Measurements from ENCODE around the gene NUB1. TPM values are rescaled to one million over a fixed set of nuclear protein-coding genes. Genes with fewer than 3 reads are reported as not detected.

NUB1 gene
- polyA plus RNA-seq, 1 of the 3 experiments (the other 2 are of a cell fraction), result 54.0 TPM

DNA sequence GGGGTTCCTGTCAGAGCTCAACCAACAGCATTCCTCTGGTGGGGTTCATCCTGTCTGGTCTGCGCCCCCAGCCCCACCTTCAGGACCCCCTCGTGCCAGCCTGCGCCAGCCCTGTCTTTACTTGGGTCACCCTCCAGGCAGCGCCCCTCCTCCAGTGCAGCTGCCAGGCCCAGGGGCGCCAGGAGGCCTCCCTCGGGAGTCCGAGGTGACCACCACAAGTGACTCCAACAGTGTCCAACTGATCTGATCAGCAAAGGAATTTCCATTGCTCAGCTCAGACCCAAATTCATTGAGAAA is 57.6 kb downstream of the NUB1 start:
- Histone ChIP-seq H3K4me3 (ENCODE audit: low read depth in 2 of 2, low read length in 1 of 2) (no peak overlapping the region), H3K4me1 (ENCODE audit: control insufficient read depth in 1 of 2, insufficient read depth in 2 of 2, low read depth in 1 of 2, low read length in 1 of 2) (no peaks in the 10 kb centered on the region; a peak in 2 of 4 replicates), H3K9ac (no peak overlapping the region), H3F3A (replicated peaks; ENCODE audit: insufficient read depth) (no peaks in the 10 kb centered on the region), H3K27me3 (ENCODE audit: insufficient read depth) (no peaks in the 10 kb centered on the region), H3K27ac (ENCODE audit: low read depth in 2 of 2, low read length in 1 of 2) (no peak overlapping the region), H3K4me2 (no peak overlapping the region), H4K20me1 (ENCODE audit: insufficient read depth) (no peaks in the 10 kb centered on the region), H3K79me2 (ENCODE audit: insufficient read depth) (no peaks in the 10 kb centered on the region), H3K9me3 (no peaks in the 10 kb centered on the region), H3K36me3 (replicated peaks in 1 of 2; ENCODE audit: control insufficient read depth in 1 of 2, insufficient read depth in 2 of 2, low read length in 1 of 2) (no peaks in the 10 kb centered on the region), H3K9me2 (no peaks in the 10 kb centered on the region), H2AFZ (ENCODE audit: low read depth) (no peak overlapping the region)
- CTCF ChIA-PET, result interaction anchor here (1.0 to 3.6 kb wide), 3 partner anchors 10 to 360 kb away, joined by 5 to 13 read pairs (median 6); partner anchors contain the start of gene WDR86
- no peak for TF ChIP-seq RAD21 (IDR thresholded peaks at IDR 0.05; ENCODE audit: low read length)
- TF ChIP-seq, protein P1, sequence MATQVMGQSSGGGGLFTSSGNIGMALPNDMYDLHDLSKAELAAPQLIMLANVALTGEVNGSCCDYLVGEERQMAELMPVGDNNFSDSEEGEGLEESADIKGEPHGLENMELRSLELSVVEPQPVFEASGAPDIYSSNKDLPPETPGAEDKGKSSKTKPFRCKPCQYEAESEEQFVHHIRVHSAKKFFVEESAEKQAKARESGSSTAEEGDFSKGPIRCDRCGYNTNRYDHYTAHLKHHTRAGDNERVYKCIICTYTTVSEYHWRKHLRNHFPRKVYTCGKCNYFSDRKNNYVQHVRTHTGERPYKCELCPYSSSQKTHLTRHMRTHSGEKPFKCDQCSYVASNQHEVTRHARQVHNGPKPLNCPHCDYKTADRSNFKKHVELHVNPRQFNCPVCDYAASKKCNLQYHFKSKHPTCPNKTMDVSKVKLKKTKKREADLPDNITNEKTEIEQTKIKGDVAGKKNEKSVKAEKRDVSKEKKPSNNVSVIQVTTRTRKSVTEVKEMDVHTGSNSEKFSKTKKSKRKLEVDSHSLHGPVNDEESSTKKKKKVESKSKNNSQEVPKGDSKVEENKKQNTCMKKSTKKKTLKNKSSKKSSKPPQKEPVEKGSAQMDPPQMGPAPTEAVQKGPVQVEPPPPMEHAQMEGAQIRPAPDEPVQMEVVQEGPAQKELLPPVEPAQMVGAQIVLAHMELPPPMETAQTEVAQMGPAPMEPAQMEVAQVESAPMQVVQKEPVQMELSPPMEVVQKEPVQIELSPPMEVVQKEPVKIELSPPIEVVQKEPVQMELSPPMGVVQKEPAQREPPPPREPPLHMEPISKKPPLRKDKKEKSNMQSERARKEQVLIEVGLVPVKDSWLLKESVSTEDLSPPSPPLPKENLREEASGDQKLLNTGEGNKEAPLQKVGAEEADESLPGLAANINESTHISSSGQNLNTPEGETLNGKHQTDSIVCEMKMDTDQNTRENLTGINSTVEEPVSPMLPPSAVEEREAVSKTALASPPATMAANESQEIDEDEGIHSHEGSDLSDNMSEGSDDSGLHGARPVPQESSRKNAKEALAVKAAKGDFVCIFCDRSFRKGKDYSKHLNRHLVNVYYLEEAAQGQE (IDR thresholded peaks at IDR 0.05; ENCODE audit: low read depth, low read length), result no peak
- no peak for TF ChIP-seq GATA2 (CRISPR knock-in tag; IDR thresholded peaks at IDR 0.05)
- TF ChIP-seq FOSL2 (IDR thresholded peaks at IDR 0.05; ENCODE audit: borderline replicate concordance, low read depth), result no peak
- no peak for TF ChIP-seq MAX (IDR thresholded peaks at IDR 0.05; ENCODE audit: low read depth)
- no peak for TF ChIP-seq TCF12 (IDR thresholded peaks at IDR 0.05)
- no peak for TF ChIP-seq EZH2phosphoT487 (IDR thresholded peaks at IDR 0.05; ENCODE audit: borderline replicate concordance, low read depth)
- TF ChIP-seq, protein P2, sequence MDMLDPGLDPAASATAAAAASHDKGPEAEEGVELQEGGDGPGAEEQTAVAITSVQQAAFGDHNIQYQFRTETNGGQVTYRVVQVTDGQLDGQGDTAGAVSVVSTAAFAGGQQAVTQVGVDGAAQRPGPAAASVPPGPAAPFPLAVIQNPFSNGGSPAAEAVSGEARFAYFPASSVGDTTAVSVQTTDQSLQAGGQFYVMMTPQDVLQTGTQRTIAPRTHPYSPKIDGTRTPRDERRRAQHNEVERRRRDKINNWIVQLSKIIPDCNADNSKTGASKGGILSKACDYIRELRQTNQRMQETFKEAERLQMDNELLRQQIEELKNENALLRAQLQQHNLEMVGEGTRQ (IDR thresholded peaks at IDR 0.05; ENCODE audit: borderline replicate concordance, low read depth, low read length), result no peak
- no peak for TF ChIP-seq YY1 (IDR thresholded peaks at IDR 0.05; ENCODE audit: low read depth)
- TF ChIP-seq USF1 (IDR thresholded peaks at IDR 0.05; ENCODE audit: borderline replicate concordance, low read depth), result no peak
- no peak for TF ChIP-seq SMC3 (IDR thresholded peaks at IDR 0.05; ENCODE audit: low read depth, low read length)
- no peak for TF ChIP-seq POLR2AphosphoS5 (IDR thresholded peaks at IDR 0.05; ENCODE audit: low read depth, low read length)
- no peak for TF ChIP-seq IRF3 (IDR thresholded peaks at IDR 0.05; ENCODE audit: low read depth, low read length)
- no peak for TF ChIP-seq EP300 (IDR thresholded peaks at IDR 0.05; ENCODE audit: borderline replicate concordance in 1 of 2, low read depth in 1 of 2, low read length in 1 of 2)
- no peak for TF ChIP-seq ZBTB33 (IDR thresholded peaks at IDR 0.05; ENCODE audit: borderline replicate concordance, low read depth)
- TF ChIP-seq MEF2A (IDR thresholded peaks at IDR 0.05; ENCODE audit: borderline replicate concordance, low read depth), result no peak
- POLR2A ChIA-PET, result interaction anchor here (0.9 kb wide), 1 partner anchor 10 kb away, joined by 4 read pairs; no protein-coding TSS in a partner anchor
- WGBS (ENCODE audit: low lambda C conversion rate), result 90% methylated on average over 7 of the region's 7 CpGs
- DNase-seq, result peak; percentile 27

All from SK-N-SH (cell line).